GM15510 (cell line): ENCODE measurements around the gene ELL2.

Experiments
- POLR2A ChIP-seq: IDR thresholded peaks from 3 replicates; pipeline ENCODE4 v1.6.1; 2011; ENCODE audit warnings: borderline replicate concordance; ENCODE audit not compliant: insufficient read length; ENCODE audit errors: extremely low read depth

The ELL2 gene

DNA sequence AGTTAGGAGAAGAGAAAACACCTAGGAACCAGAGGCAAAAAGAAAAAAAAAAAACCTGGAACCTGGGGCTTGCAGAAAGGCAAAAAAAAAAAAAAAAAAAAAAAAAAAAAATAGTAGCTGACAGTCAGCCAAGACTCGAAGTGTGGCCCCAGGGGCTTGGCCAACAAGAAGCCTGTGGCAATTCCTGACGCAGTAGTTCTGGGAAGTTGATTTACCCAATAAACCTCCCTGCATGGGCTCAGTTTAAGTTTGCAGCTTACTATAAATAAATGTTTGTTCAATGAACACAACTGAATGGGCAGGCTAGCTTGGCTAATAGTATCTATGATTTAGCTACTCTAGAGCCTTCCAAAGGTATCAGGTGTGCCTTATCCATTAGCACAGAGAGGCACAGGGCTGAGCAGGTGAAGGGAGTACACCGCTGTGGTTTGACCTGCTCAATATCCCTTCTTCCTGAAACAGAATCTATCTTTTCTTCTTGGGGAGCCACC lies 117.9 kb downstream of the ELL2 start:
- no peak for TF ChIP-seq POLR2A

DNA sequence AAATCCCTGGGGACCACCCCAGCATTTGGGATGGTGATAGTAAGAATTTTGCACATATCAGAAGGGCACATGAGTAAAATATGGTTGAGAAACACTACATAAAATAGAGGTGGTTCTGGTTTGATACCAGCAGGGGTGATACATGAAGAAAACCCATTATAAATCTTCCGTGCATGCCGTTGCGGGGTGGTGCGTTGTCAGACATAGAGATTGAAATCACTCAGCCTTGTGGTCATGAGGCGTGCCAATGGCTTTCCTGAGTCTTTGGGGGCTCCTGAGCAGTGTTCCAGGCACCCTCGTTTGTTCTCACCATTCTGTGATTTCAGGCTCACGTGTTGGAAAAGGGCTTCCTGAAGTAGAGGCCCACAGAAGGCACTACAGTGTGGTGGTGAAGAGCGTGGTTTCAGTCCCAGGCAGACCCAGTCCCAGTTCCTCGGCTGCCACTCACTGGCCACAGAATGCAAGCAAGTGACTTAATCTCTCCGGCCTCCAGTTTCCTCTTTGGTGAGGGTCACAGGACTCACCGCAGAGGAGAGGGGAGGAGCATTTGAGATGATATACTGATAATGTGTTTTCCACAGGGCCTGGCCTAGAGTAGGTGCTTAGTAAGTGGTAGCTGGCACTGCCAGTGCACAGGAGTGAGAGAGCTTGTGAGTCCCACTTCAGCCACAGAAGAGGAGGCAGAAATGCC lies 118.7 kb downstream of the ELL2 start:
- TF ChIP-seq POLR2A, result no peak

GRCh38 chr5:95841914-95842812 lies 119.5 kb downstream of the ELL2 start:
- no peak for TF ChIP-seq POLR2A

GRCh38 chr5:95840956-95841705 lies 120.5 kb downstream of the ELL2 start:
- TF ChIP-seq POLR2A, result no peak

- no peak for TF ChIP-seq POLR2A
These were observed 122.0 kb downstream of the ELL2 start for GRCh38 chr5:95839658-95840057.

DNA sequence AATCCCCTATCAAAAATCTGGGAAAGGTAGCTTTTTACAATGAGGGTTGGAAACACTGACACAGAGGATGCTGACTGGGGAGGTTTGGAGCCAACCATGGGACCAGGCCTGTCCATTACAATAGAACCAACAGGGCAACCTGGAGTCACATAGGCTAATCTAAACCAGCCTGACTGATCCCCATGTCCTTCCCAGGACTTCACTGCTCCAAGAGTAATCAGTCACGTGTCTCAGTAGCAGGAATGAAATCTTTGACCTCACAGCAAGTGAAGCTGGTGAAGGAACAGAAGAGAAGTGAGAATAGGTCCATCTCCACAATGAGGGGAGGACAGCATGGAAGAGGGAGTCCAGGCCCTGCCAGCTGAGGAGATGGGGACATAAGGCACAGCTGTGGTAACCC lies 123.1 kb downstream of the ELL2 start:
- TF ChIP-seq POLR2A, result no peak

DNA sequence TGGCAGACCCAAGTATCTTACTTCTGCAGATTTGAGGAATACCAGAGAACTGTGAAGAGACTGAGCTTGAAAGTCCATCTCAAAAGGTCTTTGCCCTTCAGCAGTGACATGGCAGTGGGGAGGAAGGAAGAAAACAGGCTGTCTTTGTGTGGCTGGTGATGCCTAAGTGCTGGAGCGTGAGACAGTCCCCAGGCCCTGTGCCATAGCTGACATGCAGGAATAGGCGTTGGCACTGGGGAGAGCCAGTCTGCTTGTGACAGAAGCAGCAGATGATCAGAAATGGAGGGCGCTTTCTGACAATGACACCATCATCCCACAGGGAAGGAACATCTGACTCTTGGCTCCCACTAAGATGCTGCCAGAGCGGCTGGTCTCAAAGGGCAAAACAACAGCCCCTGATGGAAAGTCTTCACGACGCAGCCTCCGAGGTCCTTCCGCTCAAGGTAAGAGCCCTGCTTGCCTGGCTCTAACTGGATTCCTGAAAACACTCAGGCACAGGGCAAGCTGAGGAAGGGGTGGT lies 123.6 kb downstream of the ELL2 start:
- no peak for TF ChIP-seq POLR2A

DNA sequence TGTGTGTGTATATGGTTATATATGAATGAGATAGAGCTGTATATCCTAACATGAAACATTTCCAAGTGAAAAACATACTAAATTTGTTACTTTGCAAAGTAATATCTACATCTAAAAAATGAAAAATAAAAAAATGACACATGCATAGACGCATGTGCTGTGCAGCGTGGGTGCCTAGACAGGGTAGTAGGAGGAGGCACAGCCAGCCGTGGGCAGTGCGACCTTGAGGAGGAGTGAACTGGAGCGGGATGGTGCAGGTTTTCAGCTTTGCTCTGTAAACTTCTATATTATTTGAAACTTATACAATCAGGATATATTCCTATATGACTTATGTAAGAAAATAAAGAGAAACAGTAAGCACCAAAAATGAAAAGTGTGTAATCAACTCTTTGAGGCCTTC lies 124.2 kb downstream of the ELL2 start:
- TF ChIP-seq POLR2A, result no peak

DNA sequence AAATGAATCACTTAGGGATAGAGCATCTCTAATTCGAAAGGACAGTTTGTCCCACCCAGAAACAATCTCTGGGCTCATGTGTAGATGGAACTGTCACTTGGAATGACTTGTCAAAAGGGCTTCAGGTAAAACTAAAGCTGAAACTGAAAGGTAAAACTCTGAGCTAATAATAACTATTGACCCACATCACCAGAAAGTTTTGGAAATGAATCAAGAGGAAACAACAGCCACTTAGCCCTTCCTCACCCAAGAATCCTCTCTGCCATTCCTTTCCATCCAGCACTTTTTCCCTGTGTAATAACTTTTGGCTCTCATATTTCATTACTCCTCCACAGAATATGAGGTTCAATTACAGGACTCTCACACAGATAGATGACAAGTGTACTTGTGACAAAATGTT lies 125.1 kb downstream of the ELL2 start:
- no peak for TF ChIP-seq POLR2A

DNA sequence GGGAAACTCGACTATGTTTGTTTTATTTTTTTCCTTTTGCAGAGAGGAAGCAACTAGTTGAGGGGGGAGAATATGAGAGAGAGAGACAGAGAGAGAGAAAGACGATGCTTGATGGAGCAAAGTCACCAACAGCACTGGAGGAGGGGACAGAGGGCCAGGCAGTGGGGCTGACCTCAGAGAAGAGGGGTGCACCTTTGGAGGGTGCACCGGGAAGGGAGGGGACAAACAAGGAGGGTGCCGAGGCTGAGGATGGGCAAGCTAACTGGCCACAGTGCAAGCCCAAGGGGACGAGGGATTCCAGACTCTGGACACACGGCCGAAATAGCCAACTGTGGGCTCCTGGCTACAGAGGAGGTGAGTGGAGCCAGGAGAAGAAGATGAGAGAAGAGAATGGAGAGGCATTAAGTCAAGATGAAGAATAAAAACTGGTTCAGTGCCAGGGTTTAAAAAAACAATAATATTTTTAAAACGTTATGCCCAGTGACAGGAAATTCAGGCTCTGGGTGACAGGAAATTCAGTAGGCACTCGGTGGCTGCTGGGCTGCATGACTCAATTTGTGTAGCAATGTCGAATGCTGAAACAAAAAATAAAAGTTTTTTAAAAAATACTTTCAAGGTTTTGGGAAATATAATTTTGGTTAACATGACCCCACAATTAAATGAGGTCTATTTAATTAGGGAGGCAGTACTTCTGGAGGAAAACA lies 125.8 kb downstream of the ELL2 start:
- no peak for TF ChIP-seq POLR2A
